ENCODE measurements around the gene DTX2.
"Not testable (repeated sequence)": the region's sequence is repeated elsewhere in the genome, so short reads cannot be mapped to it uniquely, and the experiment has no call there.

DNA sequence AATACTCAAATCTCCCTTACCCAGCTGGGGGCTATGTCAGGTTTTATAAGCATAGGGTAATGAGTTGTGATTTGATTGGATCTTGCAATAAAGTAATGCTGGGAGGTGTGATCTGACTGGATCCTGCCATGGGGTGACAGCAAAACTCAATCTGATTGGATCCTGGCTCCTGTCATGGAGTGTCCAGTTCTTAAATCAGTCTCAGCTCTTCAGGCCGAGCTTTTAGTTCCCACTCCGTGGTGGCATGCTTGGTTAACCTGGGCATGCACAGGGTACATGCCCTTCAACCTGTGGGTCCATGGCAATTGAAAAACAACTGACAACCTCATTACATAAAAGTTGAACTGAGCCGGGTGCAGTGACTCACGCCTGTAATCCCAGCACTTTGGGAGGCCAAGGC lies 64.7 kb downstream of the DTX2 start:
- TF ChIP-seq, protein P1, sequence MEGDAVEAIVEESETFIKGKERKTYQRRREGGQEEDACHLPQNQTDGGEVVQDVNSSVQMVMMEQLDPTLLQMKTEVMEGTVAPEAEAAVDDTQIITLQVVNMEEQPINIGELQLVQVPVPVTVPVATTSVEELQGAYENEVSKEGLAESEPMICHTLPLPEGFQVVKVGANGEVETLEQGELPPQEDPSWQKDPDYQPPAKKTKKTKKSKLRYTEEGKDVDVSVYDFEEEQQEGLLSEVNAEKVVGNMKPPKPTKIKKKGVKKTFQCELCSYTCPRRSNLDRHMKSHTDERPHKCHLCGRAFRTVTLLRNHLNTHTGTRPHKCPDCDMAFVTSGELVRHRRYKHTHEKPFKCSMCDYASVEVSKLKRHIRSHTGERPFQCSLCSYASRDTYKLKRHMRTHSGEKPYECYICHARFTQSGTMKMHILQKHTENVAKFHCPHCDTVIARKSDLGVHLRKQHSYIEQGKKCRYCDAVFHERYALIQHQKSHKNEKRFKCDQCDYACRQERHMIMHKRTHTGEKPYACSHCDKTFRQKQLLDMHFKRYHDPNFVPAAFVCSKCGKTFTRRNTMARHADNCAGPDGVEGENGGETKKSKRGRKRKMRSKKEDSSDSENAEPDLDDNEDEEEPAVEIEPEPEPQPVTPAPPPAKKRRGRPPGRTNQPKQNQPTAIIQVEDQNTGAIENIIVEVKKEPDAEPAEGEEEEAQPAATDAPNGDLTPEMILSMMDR (IDR thresholded peaks at IDR 0.05), result not testable (repeated sequence)
- TF ChIP-seq EP300, POLR2A, POLR2AphosphoS5 (IDR thresholded peaks at IDR 0.05): not testable (repeated sequence)

All from sigmoid colon (tissue), 4 donors.